ENCODE measurements around the gene PCOLCE2. TPM values are rescaled to one million over a fixed set of nuclear protein-coding genes. Genes with fewer than 3 reads are reported as not detected.
"Not testable (repeated sequence)": the region's sequence is repeated elsewhere in the genome, so short reads cannot be mapped to it uniquely, and the experiment has no call there.

The PCOLCE2 gene
- total RNA-seq, 4 donors from 2014 or later: 5.2 to 9.1 (median 6.0) TPM; not detected in 1

DNA sequence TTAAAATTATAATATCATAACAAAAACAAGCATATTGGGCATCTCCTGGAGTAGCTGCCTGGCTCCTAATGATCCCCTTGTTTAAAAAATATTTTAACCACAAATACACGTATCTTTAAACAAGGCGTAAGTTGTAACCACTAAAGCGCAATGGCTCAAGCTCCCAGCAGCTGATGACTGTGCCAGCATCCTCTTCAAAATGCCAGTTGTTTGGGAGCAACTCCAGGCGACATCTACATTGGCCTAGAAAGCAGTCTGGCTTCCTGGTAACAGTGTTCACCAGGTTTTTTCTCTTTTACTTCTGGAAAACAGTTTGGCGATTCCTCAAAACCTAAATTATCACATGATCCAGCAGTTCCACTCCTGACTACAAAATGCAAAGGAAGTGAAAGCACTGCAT lies 13.8 kb downstream of the PCOLCE2 start:
- no peaks in the 10 kb centered on the region for H3K4me1 ChIP-seq
- H3K36me3 ChIP-seq: no peaks in the 10 kb centered on the region
- 64 to 86% methylated on average over 3 to 5 of the region's 5 CpGs for whole genome bisulfite sequencing, 2 donors (ENCODE audit: low coverage in 1 of 2)
- no peak for DNase-seq
- H3K27me3 ChIP-seq: no peaks in the 10 kb centered on the region
- H3K4me3 ChIP-seq: no peak overlapping the region
- H3K9me3 ChIP-seq: no peaks in the 10 kb centered on the region
- intact Hi-C loops (cut with DNase I; ENCODE audit: low total_unique reads) (no loop called here), in situ Hi-C loops (cut with MboI; ENCODE audit: low pct_ligation_motif_present in 1 of 4, low pct_unique_long_range_greater_than_20kb in 1 of 4, low sequenced_read_pairs in 3 of 4) (no loop called here)
- H3K27ac ChIP-seq: no peak overlapping the region
- TF ChIP-seq POLR2AphosphoS5 (IDR thresholded peaks at IDR 0.05) (no peak), POLR2A (IDR thresholded peaks at IDR 0.05) (no peak)

DNA sequence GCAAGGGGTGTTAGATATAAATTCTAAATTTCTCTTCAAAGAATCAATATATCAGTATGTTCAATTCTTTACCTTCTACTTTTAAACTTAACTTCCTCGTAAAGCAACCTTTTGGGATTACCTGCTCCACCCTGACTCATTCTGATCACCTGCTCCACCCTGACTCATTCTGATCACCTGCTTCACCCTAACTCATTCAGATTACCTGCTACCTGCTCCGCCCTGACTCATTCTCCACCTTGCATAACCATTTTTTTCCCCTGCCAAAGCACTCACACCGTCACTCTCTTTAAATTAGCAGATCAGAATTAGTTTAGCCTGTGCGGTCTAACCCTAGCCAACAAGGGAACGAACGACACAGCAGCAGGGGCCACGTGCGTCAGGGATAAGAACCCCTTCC lies 20.5 kb downstream of the PCOLCE2 start:
- 81 to 85% methylated on average over 8 of the region's 8 CpGs for WGBS, 2 donors (ENCODE audit: low coverage in 1 of 2)
- H3K4me1 ChIP-seq; H3K27me3 ChIP-seq; intact Hi-C loops (cut with DNase I; ENCODE audit: low total_unique reads); H3K4me3 ChIP-seq; H3K9me3 ChIP-seq; in situ Hi-C loops (cut with MboI; ENCODE audit: low pct_ligation_motif_present in 1 of 4, low pct_unique_long_range_greater_than_20kb in 1 of 4, low sequenced_read_pairs in 3 of 4); H3K36me3 ChIP-seq; H3K27ac ChIP-seq: not testable (repeated sequence)
- peak; percentile 10 for DNase-seq

DNA sequence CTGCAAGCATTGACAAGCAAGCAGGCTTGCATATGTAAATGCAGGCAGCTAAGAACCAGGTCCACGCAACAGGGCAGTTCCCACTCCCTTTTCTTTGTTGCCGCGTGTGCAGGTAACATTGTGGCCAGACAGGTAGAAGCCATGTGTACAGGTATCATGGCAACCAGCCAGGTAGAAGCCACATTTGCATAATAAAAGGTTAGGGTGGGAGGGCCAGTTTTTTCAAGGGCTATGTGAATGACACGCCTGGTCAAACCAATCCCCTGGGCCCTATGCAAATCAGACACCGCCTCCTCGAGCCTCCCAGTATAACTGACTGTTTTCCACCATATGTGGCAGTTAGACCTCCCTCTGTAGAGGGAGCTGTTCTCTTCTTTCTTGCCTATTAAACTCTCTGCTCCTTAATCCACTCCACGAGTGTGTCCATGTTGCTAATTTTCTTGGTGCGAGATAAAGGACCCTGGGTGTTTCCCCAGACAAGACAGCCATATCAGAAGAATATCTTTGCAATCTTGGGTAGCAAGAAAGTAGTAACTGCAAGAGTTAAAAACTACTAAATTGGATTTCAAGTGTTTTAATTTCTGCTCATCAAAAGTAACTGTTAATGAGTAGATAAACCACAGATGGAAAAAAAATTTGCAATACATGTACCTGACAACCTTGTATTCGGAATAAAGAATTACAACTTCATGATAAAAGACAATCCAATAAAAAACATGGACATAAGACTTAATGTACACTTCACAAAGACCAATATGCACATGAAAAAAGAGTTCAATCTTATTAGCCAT lies 21.8 kb downstream of the PCOLCE2 start:
- Histone ChIP-seq H3K9me3 (no peaks in the 10 kb centered on the region), H3K4me3 (no peak overlapping the region), H3K27ac (no peak overlapping the region), H3K4me1 (peaks cover 0 to 5% (median 0%) of the 10 kb centered on the region in 4 donors), H3K27me3 (no peaks in the 10 kb centered on the region), H3K36me3 (no peaks in the 10 kb centered on the region)
- no peak for DNase-seq
- intact Hi-C loops (cut with DNase I; ENCODE audit: low total_unique reads): no loop called here
- WGBS, 2 donors (ENCODE audit: low coverage in 1 of 2): 73 to 80% methylated on average over 6 to 9 of the region's 9 CpGs
- TF ChIP-seq POLR2AphosphoS5 (IDR thresholded peaks at IDR 0.05) (no peak), EP300 (IDR thresholded peaks at IDR 0.05; ENCODE audit: low read depth) (no peak), POLR2A (IDR thresholded peaks at IDR 0.05) (no peak)
- TF ChIP-seq, protein P1, sequence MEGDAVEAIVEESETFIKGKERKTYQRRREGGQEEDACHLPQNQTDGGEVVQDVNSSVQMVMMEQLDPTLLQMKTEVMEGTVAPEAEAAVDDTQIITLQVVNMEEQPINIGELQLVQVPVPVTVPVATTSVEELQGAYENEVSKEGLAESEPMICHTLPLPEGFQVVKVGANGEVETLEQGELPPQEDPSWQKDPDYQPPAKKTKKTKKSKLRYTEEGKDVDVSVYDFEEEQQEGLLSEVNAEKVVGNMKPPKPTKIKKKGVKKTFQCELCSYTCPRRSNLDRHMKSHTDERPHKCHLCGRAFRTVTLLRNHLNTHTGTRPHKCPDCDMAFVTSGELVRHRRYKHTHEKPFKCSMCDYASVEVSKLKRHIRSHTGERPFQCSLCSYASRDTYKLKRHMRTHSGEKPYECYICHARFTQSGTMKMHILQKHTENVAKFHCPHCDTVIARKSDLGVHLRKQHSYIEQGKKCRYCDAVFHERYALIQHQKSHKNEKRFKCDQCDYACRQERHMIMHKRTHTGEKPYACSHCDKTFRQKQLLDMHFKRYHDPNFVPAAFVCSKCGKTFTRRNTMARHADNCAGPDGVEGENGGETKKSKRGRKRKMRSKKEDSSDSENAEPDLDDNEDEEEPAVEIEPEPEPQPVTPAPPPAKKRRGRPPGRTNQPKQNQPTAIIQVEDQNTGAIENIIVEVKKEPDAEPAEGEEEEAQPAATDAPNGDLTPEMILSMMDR (IDR thresholded peaks at IDR 0.05): no peak
- in situ Hi-C loops (cut with MboI; ENCODE audit: low pct_ligation_motif_present in 1 of 4, low pct_unique_long_range_greater_than_20kb in 1 of 4, low sequenced_read_pairs in 3 of 4): no loop called here

DNA sequence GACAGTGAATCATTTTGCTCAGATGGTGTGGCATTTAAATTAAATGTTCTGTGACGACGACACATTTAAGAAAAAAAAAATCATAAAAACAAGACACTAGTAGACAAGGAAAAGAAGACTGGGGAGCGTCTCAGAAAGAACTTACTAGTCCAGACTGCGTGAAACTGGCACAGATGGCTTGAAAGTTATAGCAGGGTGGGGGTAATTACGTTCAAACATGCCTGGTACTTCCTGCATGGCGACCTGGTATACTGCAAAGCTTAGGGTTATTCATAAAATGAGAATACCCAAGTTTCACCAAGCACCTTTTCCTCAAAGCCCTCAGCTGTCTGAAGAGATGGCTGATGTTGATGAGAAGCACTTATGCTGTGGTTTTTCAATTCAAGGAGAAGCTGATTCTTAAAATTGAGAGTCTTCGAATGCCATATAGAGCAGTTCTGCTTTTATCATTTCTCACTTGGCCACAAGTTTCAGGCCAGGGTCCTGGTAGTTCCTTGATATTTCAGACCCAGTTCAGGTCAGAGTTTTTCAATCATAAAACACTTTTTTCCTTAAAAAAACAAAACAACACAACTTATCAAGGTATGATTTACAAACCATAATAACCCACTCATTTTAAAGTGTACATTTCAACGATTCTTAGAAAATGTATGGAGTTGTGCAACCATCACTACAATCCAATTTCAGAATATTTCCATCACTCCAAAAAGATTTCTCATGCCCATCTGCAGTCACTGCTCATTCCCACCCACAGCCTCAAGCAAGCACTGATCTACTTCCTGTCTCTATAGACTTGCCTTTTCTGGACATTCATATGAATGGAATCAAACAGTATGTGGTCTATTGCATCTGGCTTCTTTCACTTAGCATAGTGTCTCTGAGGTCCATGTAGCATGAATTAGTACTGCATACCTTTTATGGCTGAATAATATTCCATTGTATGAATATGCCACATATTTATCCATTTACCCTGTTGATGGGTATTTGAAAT lies 24.7 kb downstream of the PCOLCE2 start:
- H3K9me3 ChIP-seq: no peaks in the 10 kb centered on the region
- DNase-seq: no peak
- peaks cover 0 to 5% (median 0%) of the 10 kb centered on the region in 4 donors for H3K4me1 ChIP-seq
- in situ Hi-C loops (cut with MboI; ENCODE audit: low pct_ligation_motif_present in 1 of 4, low pct_unique_long_range_greater_than_20kb in 1 of 4, low sequenced_read_pairs in 3 of 4): no loop called here
- WGBS, 2 donors (ENCODE audit: low coverage in 1 of 2): 52 to 58% methylated on average over 7 to 8 of the region's 8 CpGs
- intact Hi-C loops (cut with DNase I; ENCODE audit: low total_unique reads): no loop called here
- TF ChIP-seq POLR2AphosphoS5 (IDR thresholded peaks at IDR 0.05) (no peak), POLR2A (IDR thresholded peaks at IDR 0.05) (no peak), EP300 (IDR thresholded peaks at IDR 0.05; ENCODE audit: low read depth) (no peak)
- TF ChIP-seq, protein P1 (IDR thresholded peaks at IDR 0.05): no peak
- H3K27ac ChIP-seq: no peak overlapping the region
- peaks cover 7% of the 10 kb centered on the region for H3K27me3 ChIP-seq
- H3K4me3 ChIP-seq: no peak overlapping the region
- H3K36me3 ChIP-seq: no peaks in the 10 kb centered on the region

Data from transverse colon (tissue), 4 donors.